ENCODE data around the gene TEKT4.
"Not testable (repeated sequence)": the region's sequence is repeated elsewhere in the genome, so short reads cannot be mapped to it uniquely, and the experiment has no call there.

The TEKT4 gene

GRCh38 chr2:94871226-94872087 is at the start of gene TEKT4:
Gene TEKT4, plus strand, starts transcription at chr2:94871430. Its CDS starts 150 bp downstream, at chr2:94871580.
- no peaks in the 10 kb centered on the region for H3K9me3 Mint-ChIP-seq

GRCh38 chr2:94839224-94839623 is 32.0 kb upstream of the TEKT4 start:
- not testable (repeated sequence) for H3K4me3 Mint-ChIP-seq, H3K4me1 Mint-ChIP-seq, H3K27me3 Mint-ChIP-seq, H3K9me3 Mint-ChIP-seq, H3K27ac Mint-ChIP-seq, ATAC-seq, H3K36me3 Mint-ChIP-seq

More at GRCh38 chr2:94871226-94872087, at the start of gene TEKT4:
- no peak for ATAC-seq
- no peaks in the 10 kb centered on the region for H3K36me3 Mint-ChIP-seq
- no peak within 1 kb of the TSS for H3K27ac Mint-ChIP-seq
- H3K4me3 Mint-ChIP-seq, result no peak within 1 kb of the TSS
- H3K27me3 Mint-ChIP-seq, result peaks cover 36% of the 10 kb centered on the region
- no peaks in the 10 kb centered on the region for H3K4me1 Mint-ChIP-seq

- H3K27ac Mint-ChIP-seq, H3K4me1 Mint-ChIP-seq, H3K9me3 Mint-ChIP-seq, ATAC-seq, H3K4me3 Mint-ChIP-seq, H3K36me3 Mint-ChIP-seq: not testable (repeated sequence)
- peaks cover 31% of the 10 kb centered on the region for H3K27me3 Mint-ChIP-seq
Observed at GRCh38 chr2:94856856-94857255, 14.4 kb upstream of the TEKT4 start.

GRCh38 chr2:94857367-94858162 is 13.7 kb upstream of the TEKT4 start:
- not testable (repeated sequence) for H3K4me1 Mint-ChIP-seq, H3K27ac Mint-ChIP-seq, ATAC-seq, H3K36me3 Mint-ChIP-seq, H3K9me3 Mint-ChIP-seq, H3K4me3 Mint-ChIP-seq
- H3K27me3 Mint-ChIP-seq, result peaks cover 38% of the 10 kb centered on the region

- peaks cover 40% of the 10 kb centered on the region for H3K27me3 Mint-ChIP-seq
- not testable (repeated sequence) for H3K4me1 Mint-ChIP-seq, H3K4me3 Mint-ChIP-seq, H3K27ac Mint-ChIP-seq, H3K9me3 Mint-ChIP-seq, H3K36me3 Mint-ChIP-seq, ATAC-seq
Observed at GRCh38 chr2:94858163-94858888, 12.9 kb upstream of the TEKT4 start.

- H3K36me3 Mint-ChIP-seq, result no peaks in the 10 kb centered on the region
- no peak overlapping the region for H3K27ac Mint-ChIP-seq
- H3K9me3 Mint-ChIP-seq, result no peaks in the 10 kb centered on the region
- ATAC-seq, result no peak
- no peaks in the 10 kb centered on the region for H3K4me1 Mint-ChIP-seq
- H3K27me3 Mint-ChIP-seq, result peaks cover 40% of the 10 kb centered on the region
- no peak overlapping the region for H3K4me3 Mint-ChIP-seq
Observed at GRCh38 chr2:94861308-94862152, 9.7 kb upstream of the TEKT4 start.

- not testable (repeated sequence) for H3K4me1 Mint-ChIP-seq, ATAC-seq, H3K27ac Mint-ChIP-seq, H3K36me3 Mint-ChIP-seq, H3K9me3 Mint-ChIP-seq, H3K4me3 Mint-ChIP-seq
- peaks cover 28% of the 10 kb centered on the region for H3K27me3 Mint-ChIP-seq
Observed at GRCh38 chr2:94862903-94863302, 8.3 kb upstream of the TEKT4 start.

- Mint-ChIP-seq H3K36me3 (no peaks in the 10 kb centered on the region), H3K27ac (no peak overlapping the region), H3K27me3 (peaks cover 24% of the 10 kb centered on the region), H3K4me3 (no peak overlapping the region), H3K4me1 (no peaks in the 10 kb centered on the region), H3K9me3 (no peaks in the 10 kb centered on the region)
- no peak for ATAC-seq
Observed at GRCh38 chr2:94869131-94869530, 2.1 kb upstream of the TEKT4 start.

- Mint-ChIP-seq H3K4me3 (no peak overlapping the region), H3K27me3 (peaks cover 24% of the 10 kb centered on the region), H3K9me3 (no peaks in the 10 kb centered on the region), H3K36me3 (no peaks in the 10 kb centered on the region), H3K4me1 (no peaks in the 10 kb centered on the region), H3K27ac (no peak overlapping the region)
- ATAC-seq, result no peak
Observed at GRCh38 chr2:94869552-94870439, 1.4 kb upstream of the TEKT4 start.

GRCh38 chr2:94870440-94871225 is 597 bp upstream of the TEKT4 start:
- H3K4me1 Mint-ChIP-seq, result no peaks in the 10 kb centered on the region
- no peak overlapping the region for H3K4me3 Mint-ChIP-seq
- H3K36me3 Mint-ChIP-seq, result no peaks in the 10 kb centered on the region
- H3K27ac Mint-ChIP-seq, result no peak overlapping the region
- H3K27me3 Mint-ChIP-seq, result peaks cover 28% of the 10 kb centered on the region
- no peak for ATAC-seq
- H3K9me3 Mint-ChIP-seq, result no peaks in the 10 kb centered on the region

GRCh38 chr2:94872088-94872618 is 923 bp downstream of the TEKT4 start:
- H3K4me3 Mint-ChIP-seq, result no peak overlapping the region
- no peak for ATAC-seq
- H3K36me3 Mint-ChIP-seq, result no peaks in the 10 kb centered on the region
- H3K9me3 Mint-ChIP-seq, result no peaks in the 10 kb centered on the region
- no peak overlapping the region for H3K27ac Mint-ChIP-seq
- H3K4me1 Mint-ChIP-seq, result no peaks in the 10 kb centered on the region
- H3K27me3 Mint-ChIP-seq, result peaks cover 39% of the 10 kb centered on the region

GRCh38 chr2:94872676-94873361 is 1.6 kb downstream of the TEKT4 start:
- no peak overlapping the region for H3K4me3 Mint-ChIP-seq
- peaks cover 39% of the 10 kb centered on the region for H3K27me3 Mint-ChIP-seq
- H3K9me3 Mint-ChIP-seq, result no peaks in the 10 kb centered on the region
- no peak for ATAC-seq
- H3K4me1 Mint-ChIP-seq, result no peaks in the 10 kb centered on the region
- no peaks in the 10 kb centered on the region for H3K36me3 Mint-ChIP-seq
- no peak overlapping the region for H3K27ac Mint-ChIP-seq
